GM10248 (cell line): ENCODE measurements around the gene OR6J1.

Experiments
- CTCF ChIA-PET: fragments of 300-600 bp; sonication (Branson Sonifier 250); formaldehyde crosslinking; extraction: SDS; loops from one replicate; lab custom pipeline; 2021; ENCODE audit warnings: antibody characterized with exemption; lab: Yijun Ruan, JAX
- POLR2A ChIA-PET: fragments of 350-650 bp; sonication (Branson Sonifier 250); formaldehyde crosslinking; extraction: SDS; loops from one replicate; lab custom pipeline; 2020; ENCODE audit warnings: antibody characterized with exemption; lab: Yijun Ruan, JAX
- DNase-seq: peaks from one replicate; pipeline ENCODE4 v3.0.0; 2012; ENCODE audit errors: extremely low spot score
- CTCF ChIP-seq: IDR thresholded peaks from 2 replicates; pipeline ENCODE4 v1.5.1; 2012; ENCODE audit warnings: mild to moderate bottlenecking, low read depth; ENCODE audit errors: extremely low read depth, missing control alignments, control extremely low read depth

Gene OR6J1

GRCh38 chr14:22601996-22602395 is 42.2 kb downstream of the OR6J1 start:
- DNase-seq, result no peak
- no peak for TF ChIP-seq CTCF
- ChIA-PET POLR2A (interaction anchor here (0.7 kb wide), 1 partner anchor 177 kb away, joined by 6 read pairs; no protein-coding TSS in a partner anchor), CTCF (interaction anchor here (0.9 to 8.3 kb wide), 6 partner anchors 9 to 271 kb away, joined by 3 to 87 read pairs (median 8); partner anchors contain the start of gene DAD1)

GRCh38 chr14:22601456-22601855 is 42.7 kb downstream of the OR6J1 start:
- ChIA-PET CTCF (interaction anchor here (0.9 to 8.3 kb wide), 9 partner anchors 9 to 271 kb away, joined by 3 to 87 read pairs (median 4); partner anchors contain the start of gene DAD1), POLR2A (no interaction called here)
- no peak for TF ChIP-seq CTCF
- no peak for DNase-seq

GRCh38 chr14:22600027-22600426 is 44.1 kb downstream of the OR6J1 start:
- TF ChIP-seq CTCF, result no peak
- no peak for DNase-seq
- ChIA-PET POLR2A (no interaction called here), CTCF (interaction anchor here (0.7 to 8.3 kb wide), 9 partner anchors 11 to 273 kb away, joined by 3 to 87 read pairs (median 6); partner anchors contain the start of gene DAD1)

GRCh38 chr14:22599349-22599748 is 44.8 kb downstream of the OR6J1 start:
- ChIA-PET POLR2A (interaction anchor here (2.0 kb wide), 1 partner anchor 10 kb away, joined by 17 read pairs; the partner anchor contains the start of gene DAD1), CTCF (interaction anchor here (0.6 to 8.3 kb wide), 17 partner anchors 9 to 301 kb away, joined by 3 to 87 read pairs (median 5); partner anchors contain the start of genes DAD1 and LRP10)
- DNase-seq, result no peak
- TF ChIP-seq CTCF, result no peak

- no peak for TF ChIP-seq CTCF
- ChIA-PET POLR2A (interaction anchor here (1.1 to 2.0 kb wide), 2 partner anchors 10 to 85 kb away, joined by 3 to 17 read pairs; partner anchors contain the start of gene DAD1), CTCF (interaction anchor here (0.6 to 8.3 kb wide), 18 partner anchors 9 to 301 kb away, joined by 3 to 87 read pairs (median 4); partner anchors contain the start of genes DAD1 and LRP10)
- peak; percentile 43 for DNase-seq
Observed at GRCh38 chr14:22598896-22599244, 45.3 kb downstream of the OR6J1 start.

- peak; percentile 87 for DNase-seq
- no peak for TF ChIP-seq CTCF
- ChIA-PET POLR2A (interaction anchor here (1.1 to 2.0 kb wide), 2 partner anchors 9 to 84 kb away, joined by 3 to 17 read pairs; partner anchors contain the start of gene DAD1), CTCF (interaction anchor here (0.9 to 8.3 kb wide), 20 partner anchors 9 to 274 kb away, joined by 3 to 87 read pairs (median 4); partner anchors contain the start of genes DAD1 and LRP10)
Observed at GRCh38 chr14:22598099-22598895, 45.9 kb downstream of the OR6J1 start, which contains the start of gene ABHD4. Gene ABHD4 (plus strand): TSS chr14:22598300. CDS start chr14:22598307, 7 bp downstream.
